ENCODE results near the gene BCL7B. TPM values are rescaled to one million over a fixed set of nuclear protein-coding genes. Genes with fewer than 3 reads are reported as not detected.

Gene BCL7B
- total and polyA plus RNA-seq, 10 of the 15 experiments (the other 5 are each of a cell fraction or from before 2014, with no cell fraction given), result 10.9 to 61.8 (median 50.2) TPM

GRCh38 chr7:73522105-73522872, 35.2 kb downstream of the BCL7B start, which contains the start of gene BAZ1B (continued):
- TF ChIP-seq ZZZ3 (IDR thresholded peaks at IDR 0.05; ENCODE audit: control insufficient read depth, insufficient read length, low read depth) (no peak), CHD2 (IDR thresholded peaks at IDR 0.05; ENCODE audit: borderline replicate concordance, low read depth, low read length) (peak; percentile 97), HDAC6 (IDR thresholded peaks at IDR 0.05; ENCODE audit: unreplicated experiment) (no peak), EED (IDR thresholded peaks at IDR 0.05; ENCODE audit: low read depth) (no peak), DPF2 (IDR thresholded peaks at IDR 0.05) (peak; percentile 96), TBL1XR1 (IDR thresholded peaks at IDR 0.05; ENCODE audit: low read depth, low read length) (no peak), HCFC1 (IDR thresholded peaks at IDR 0.05; ENCODE audit: low read length) (peak; percentile 58), TCF3 (IDR thresholded peaks at IDR 0.05; ENCODE audit: borderline replicate concordance, insufficient read depth, low read depth, low read length) (no peak; the same call in none of the 2 replicates), PAX8 (IDR thresholded peaks at IDR 0.05) (no peak), POLR2A (IDR thresholded peaks at IDR 0.05; ENCODE audit: low read depth, low read length) (peak; percentile 86), STAT3 (IDR thresholded peaks at IDR 0.05; ENCODE audit: low read depth, low read length) (no peak), FOXK2 (IDR thresholded peaks at IDR 0.05) (no peak), TAF1 (IDR thresholded peaks at IDR 0.05; ENCODE audit: borderline replicate concordance, low read depth, low read length) (peak; percentile 79; the same call in 1 of the 2 replicates), KAT2A (conservative IDR thresholded peaks at IDR 0.05; ENCODE audit: control insufficient read depth, low read depth, low read length) (no peak), SMAD5 (IDR thresholded peaks at IDR 0.05; ENCODE audit: low read depth) (no peak), NFXL1 (IDR thresholded peaks at IDR 0.05; ENCODE audit: borderline replicate concordance) (no peak), BCL11A (IDR thresholded peaks at IDR 0.05; ENCODE audit: low read depth, low read length) (no peak), RBBP5 (conservative IDR thresholded peaks at IDR 0.05) (no peak), BHLHE40 (IDR thresholded peaks at IDR 0.05; ENCODE audit: borderline replicate concordance in 1 of 2, low read depth in 2 of 2, low read length in 1 of 2) (peak; percentile 29 to 82; a peak in 3 of 4 replicates), ASH2L (IDR thresholded peaks at IDR 0.05; ENCODE audit: borderline replicate concordance, low read depth) (no peak), MYC (IDR thresholded peaks at IDR 0.05; ENCODE audit: insufficient read depth, insufficient read length, insufficient replicate concordance, low read length, severe bottlenecking) (peak; percentile 80), WRNIP1 (IDR thresholded peaks at IDR 0.05; ENCODE audit: borderline replicate concordance, low read depth, low read length) (no peak), ELK1 (IDR thresholded peaks at IDR 0.05; ENCODE audit: low read depth, low read length) (no peak; the same call in 1 of the 2 replicates), E4F1 (IDR thresholded peaks at IDR 0.05; ENCODE audit: borderline replicate concordance, partially characterized antibody) (no peak), BMI1 (IDR thresholded peaks at IDR 0.05; ENCODE audit: borderline replicate concordance) (no peak), FOS (IDR thresholded peaks at IDR 0.05; ENCODE audit: borderline replicate concordance, extremely low read depth, insufficient read length) (peak; percentile 83), MEF2B (IDR thresholded peaks at IDR 0.05; ENCODE audit: partially characterized antibody, poor library complexity, severe bottlenecking) (peak; percentile 45)
